ENCODE results near the gene KCNQ1. TPM values are rescaled to one million over a fixed set of nuclear protein-coding genes. Genes with fewer than 3 reads are reported as not detected.

The KCNQ1 gene
- polyA plus RNA-seq, 4 donors, result 18.4 to 54.4 (median 21.3) TPM

- Histone ChIP-seq H3K27me3 (ENCODE audit: control insufficient read depth in 3 of 3, insufficient read depth in 3 of 3, low read length in 3 of 3) (no peaks in the 10 kb centered on the region), H3K9me3 (ENCODE audit: control insufficient read depth in 2 of 2, insufficient read depth in 1 of 2, low read depth in 1 of 2, low read length in 1 of 2) (no peaks in the 10 kb centered on the region), H3K36me3 (ENCODE audit: control insufficient read depth in 3 of 3, insufficient read depth in 2 of 3, low read depth in 1 of 3, low read length in 3 of 3) (peaks cover 0 to 36% (median 0%) of the 10 kb centered on the region in 3 donors), H3K4me3 (ENCODE audit: low read depth in 1 of 3, low read length in 3 of 3) (no peak overlapping the region), H3K27ac (ENCODE audit: low read depth in 1 of 3, low read length in 2 of 3) (no peak overlapping the region), H3K4me1 (ENCODE audit: control insufficient read depth in 3 of 3, insufficient read depth in 2 of 3, low read depth in 1 of 3, low read length in 2 of 3) (no peaks in the 10 kb centered on the region)
- FAIRE-seq, result no peak
- no peak for DNase-seq
- WGBS, 3 donors, result 67 to 94% (median 92%) methylated on average over 4 of the region's 4 CpGs
Measured at GRCh38 chr11:2584434-2584811, 139.6 kb downstream of the KCNQ1 start.

- 92% methylated on average over 17 to 18 of the region's 18 CpGs for WGBS, 3 donors
- peaks cover 0 to 41% (median 0%) of the 10 kb centered on the region in 3 donors for H3K36me3 ChIP-seq (ENCODE audit: control insufficient read depth in 3 of 3, insufficient read depth in 2 of 3, low read depth in 1 of 3, low read length in 3 of 3)
- no peak for FAIRE-seq
Measured at GRCh38 chr11:2584812-2585565, 140.2 kb downstream of the KCNQ1 start.

GRCh38 chr11:2585566-2586086 lies 140.8 kb downstream of the KCNQ1 start:
- no peak for FAIRE-seq
- H3K9me3 ChIP-seq (ENCODE audit: control insufficient read depth in 2 of 2, insufficient read depth in 1 of 2, low read depth in 1 of 2, low read length in 1 of 2), result no peaks in the 10 kb centered on the region
- no peak overlapping the region for H3K4me3 ChIP-seq (ENCODE audit: low read depth in 1 of 3, low read length in 3 of 3)
- no peak for DNase-seq
- H3K4me1 ChIP-seq (ENCODE audit: control insufficient read depth in 3 of 3, insufficient read depth in 2 of 3, low read depth in 1 of 3, low read length in 2 of 3), result no peaks in the 10 kb centered on the region
- H3K27me3 ChIP-seq (ENCODE audit: control insufficient read depth in 3 of 3, insufficient read depth in 3 of 3, low read length in 3 of 3), result peaks cover 0 to 2% (median 0%) of the 10 kb centered on the region in 3 donors
- WGBS, 3 donors, result 93 to 98% (median 94%) methylated on average over 5 to 6 of the region's 6 CpGs
- peaks cover 0 to 47% (median 0%) of the 10 kb centered on the region in 3 donors for H3K36me3 ChIP-seq (ENCODE audit: control insufficient read depth in 3 of 3, insufficient read depth in 2 of 3, low read depth in 1 of 3, low read length in 3 of 3)
- H3K27ac ChIP-seq (ENCODE audit: low read depth in 1 of 3, low read length in 2 of 3), result no peak overlapping the region

More at GRCh38 chr11:2584812-2585565, 140.2 kb downstream of the KCNQ1 start:
- Histone ChIP-seq H3K27ac (ENCODE audit: low read depth in 1 of 3, low read length in 2 of 3) (no peak overlapping the region), H3K4me3 (ENCODE audit: low read depth in 1 of 3, low read length in 3 of 3) (no peak overlapping the region), H3K4me1 (ENCODE audit: control insufficient read depth in 3 of 3, insufficient read depth in 2 of 3, low read depth in 1 of 3, low read length in 2 of 3) (no peaks in the 10 kb centered on the region), H3K27me3 (ENCODE audit: control insufficient read depth in 3 of 3, insufficient read depth in 3 of 3, low read length in 3 of 3) (no peaks in the 10 kb centered on the region), H3K9me3 (ENCODE audit: control insufficient read depth in 2 of 2, insufficient read depth in 1 of 2, low read depth in 1 of 2, low read length in 1 of 2) (no peaks in the 10 kb centered on the region)
- no peak for DNase-seq

- Histone ChIP-seq H3K4me1 (ENCODE audit: control insufficient read depth in 3 of 3, insufficient read depth in 2 of 3, low read depth in 1 of 3, low read length in 2 of 3) (no peaks in the 10 kb centered on the region), H3K36me3 (ENCODE audit: control insufficient read depth in 3 of 3, insufficient read depth in 2 of 3, low read depth in 1 of 3, low read length in 3 of 3) (peaks cover 0 to 53% (median 0%) of the 10 kb centered on the region in 3 donors), H3K9me3 (ENCODE audit: control insufficient read depth in 2 of 2, insufficient read depth in 1 of 2, low read depth in 1 of 2, low read length in 1 of 2) (no peaks in the 10 kb centered on the region), H3K27me3 (ENCODE audit: control insufficient read depth in 3 of 3, insufficient read depth in 3 of 3, low read length in 3 of 3) (peaks cover 0 to 2% (median 0%) of the 10 kb centered on the region in 3 donors), H3K4me3 (ENCODE audit: low read depth in 1 of 3, low read length in 3 of 3) (no peak overlapping the region), H3K27ac (ENCODE audit: low read depth in 1 of 3, low read length in 2 of 3) (no peak overlapping the region)
- FAIRE-seq, result no peak
- no peak for DNase-seq
- WGBS, 3 donors, result 85 to 91% (median 86%) methylated on average over 18 of the region's 18 CpGs
Measured at GRCh38 chr11:2586087-2586792, 141.4 kb downstream of the KCNQ1 start.

GRCh38 chr11:2586793-2587131 lies 142.0 kb downstream of the KCNQ1 start:
- DNase-seq (no peak), FAIRE-seq (no peak)
- WGBS, 3 donors, result 81 to 89% (median 85%) methylated on average over 5 of the region's 5 CpGs

GRCh38 chr11:2587132-2587930 lies 142.5 kb downstream of the KCNQ1 start:
- FAIRE-seq (no peak), DNase-seq (no peak)
- no peak overlapping the region for H3K4me3 ChIP-seq (ENCODE audit: low read depth in 1 of 3, low read length in 3 of 3)
- peaks cover 0 to 62% (median 0%) of the 10 kb centered on the region in 3 donors for H3K36me3 ChIP-seq (ENCODE audit: control insufficient read depth in 3 of 3, insufficient read depth in 2 of 3, low read depth in 1 of 3, low read length in 3 of 3)
- 93 to 95% (median 93%) methylated on average over 20 of the region's 20 CpGs for WGBS, 3 donors
- H3K27ac ChIP-seq (ENCODE audit: low read depth in 1 of 3, low read length in 2 of 3), result no peak overlapping the region
- no peaks in the 10 kb centered on the region for H3K9me3 ChIP-seq (ENCODE audit: control insufficient read depth in 2 of 2, insufficient read depth in 1 of 2, low read depth in 1 of 2, low read length in 1 of 2)
- no peaks in the 10 kb centered on the region for H3K4me1 ChIP-seq (ENCODE audit: control insufficient read depth in 3 of 3, insufficient read depth in 2 of 3, low read depth in 1 of 3, low read length in 2 of 3)
- H3K27me3 ChIP-seq (ENCODE audit: control insufficient read depth in 3 of 3, insufficient read depth in 3 of 3, low read length in 3 of 3), result peaks cover 0 to 2% (median 0%) of the 10 kb centered on the region in 3 donors

More at GRCh38 chr11:2586793-2587131, 142.0 kb downstream of the KCNQ1 start:
- Histone ChIP-seq H3K27ac (ENCODE audit: low read depth in 1 of 3, low read length in 2 of 3) (no peak overlapping the region), H3K4me1 (ENCODE audit: control insufficient read depth in 3 of 3, insufficient read depth in 2 of 3, low read depth in 1 of 3, low read length in 2 of 3) (no peaks in the 10 kb centered on the region), H3K27me3 (ENCODE audit: control insufficient read depth in 3 of 3, insufficient read depth in 3 of 3, low read length in 3 of 3) (peaks cover 0 to 2% (median 0%) of the 10 kb centered on the region in 3 donors), H3K4me3 (ENCODE audit: low read depth in 1 of 3, low read length in 3 of 3) (no peak overlapping the region), H3K9me3 (ENCODE audit: control insufficient read depth in 2 of 2, insufficient read depth in 1 of 2, low read depth in 1 of 2, low read length in 1 of 2) (no peaks in the 10 kb centered on the region), H3K36me3 (ENCODE audit: control insufficient read depth in 3 of 3, insufficient read depth in 2 of 3, low read depth in 1 of 3, low read length in 3 of 3) (peaks cover 0 to 58% (median 0%) of the 10 kb centered on the region in 3 donors)

GRCh38 chr11:2587976-2588748 lies 143.4 kb downstream of the KCNQ1 start:
- WGBS, 3 donors, result 88 to 96% (median 88%) methylated on average over 22 to 25 of the region's 25 CpGs
- FAIRE-seq, result no peak
- DNase-seq, result no peak
- Histone ChIP-seq H3K36me3 (ENCODE audit: control insufficient read depth in 3 of 3, insufficient read depth in 2 of 3, low read depth in 1 of 3, low read length in 3 of 3) (peaks cover 0 to 68% (median 0%) of the 10 kb centered on the region in 3 donors), H3K27me3 (ENCODE audit: control insufficient read depth in 3 of 3, insufficient read depth in 3 of 3, low read length in 3 of 3) (peaks cover 0 to 2% (median 0%) of the 10 kb centered on the region in 3 donors), H3K27ac (ENCODE audit: low read depth in 1 of 3, low read length in 2 of 3) (no peak overlapping the region), H3K9me3 (ENCODE audit: control insufficient read depth in 2 of 2, insufficient read depth in 1 of 2, low read depth in 1 of 2, low read length in 1 of 2) (peaks cover 0 to 5% of the 10 kb centered on the region in 2 donors), H3K4me3 (ENCODE audit: low read depth in 1 of 3, low read length in 3 of 3) (no peak overlapping the region), H3K4me1 (ENCODE audit: control insufficient read depth in 3 of 3, insufficient read depth in 2 of 3, low read depth in 1 of 3, low read length in 2 of 3) (no peaks in the 10 kb centered on the region)

Measured in small intestine (tissue), 7 donors.